K562 (cell line): ENCODE results near the gene PODXL. TPM values are rescaled to one million over a fixed set of nuclear protein-coding genes. Genes with fewer than 3 reads are reported as not detected.

Source experiments
- ATAC-seq: fragments of 200-7000 bp; cut with Tn5 transposase; 3 replicates; pipeline ENCODE4 v1.9.1; 2020; ENCODE audit warnings: moderate library complexity
- BruUV-seq: library from RNA; stranded (reverse); fragments of 400-500 nt; replicated peaks from 2 replicates; lab custom pipeline; 2021; lab: Mats Ljungman, UMichigan
- CTCF ChIA-PET: fragments of 300-600 bp; formaldehyde crosslinking; extraction: SDS; loops from one replicate; lab custom pipeline; 2021; ENCODE audit warnings: low intra/inter-chr PET ratio; lab: Yijun Ruan, JAX
- POLR2A ChIA-PET: fragments of 300-600, 350-650 bp; sonication (Branson Sonifier 250); formaldehyde crosslinking; extraction: SDS; loops from one replicate; lab custom pipeline; 2021; ENCODE audit warnings: antibody characterized with exemption, inconsistent platforms; lab: Yijun Ruan, JAX
- DNase-seq, 4 experiments: peaks; one replicate each; pipeline versions ENCODE4 v3.0.0 to v3.0.0-alpha.2; 2011 to 2018; ENCODE audit warnings: low spot score in 3 of 4, mixed read lengths in 3 of 4; ENCODE audit errors: extremely low read depth in 1 of 4
- FAIRE-seq: peaks from 2 replicates; lab custom pipeline; 2011; peaks lifted over from hg19 to GRCh38; lab: Jason Lieb, UNC
- H2AFZ ChIP-seq: 2 replicates; pipeline ENCODE4 v1.6.0; 2011; ENCODE audit warnings: low read depth, low read length, control low read depth, inconsistent platforms
- H3K27ac ChIP-seq: fragments of 200-600 bp; 3 replicates; pipeline ENCODE4 v1.8.0; 2011; ENCODE audit warnings: low read depth, mild to moderate bottlenecking, control low read depth, inconsistent platforms, low read length, moderate library complexity, mixed read lengths; ENCODE audit errors: extremely low read depth
- H3K27me3 ChIP-seq, 2 experiments: fragments of 300-600 bp in 1 of 2; 2 replicates in 1 of 2; 3 replicates in 1 of 2; pipeline versions ENCODE4 v1.6.0 to v1.8.0; 2011; ENCODE audit warnings: inconsistent platforms in 2 of 2, low read length in 2 of 2, mild to moderate bottlenecking in 1 of 2, mixed read lengths in 1 of 2, moderate library complexity in 1 of 2; ENCODE audit not compliant: control insufficient read depth in 2 of 2, insufficient read depth in 2 of 2
- H3K36me3 ChIP-seq: fragments of 300-600 bp; 3 replicates; pipeline ENCODE4 v1.8.0; 2011; ENCODE audit warnings: mild to moderate bottlenecking, low read length, inconsistent platforms; ENCODE audit not compliant: control insufficient read depth, insufficient read depth
- H3K4me1 ChIP-seq, 2 experiments: fragments of 200-600 bp in 1 of 2; replicated peaks in 1 of 2; 2 replicates in 1 of 2; 3 replicates in 1 of 2; pipeline versions ENCODE4 v1.5.1 to v1.8.0; 2011; ENCODE audit warnings: inconsistent platforms in 2 of 2, low read length in 2 of 2, mild to moderate bottlenecking in 1 of 2, mixed read lengths in 1 of 2, moderate library complexity in 1 of 2; ENCODE audit not compliant: control insufficient read depth in 2 of 2, insufficient read depth in 2 of 2
- H3K4me2 ChIP-seq: 2 replicates; pipeline ENCODE4 v1.6.1; 2011; ENCODE audit warnings: low read length, control low read depth, inconsistent platforms, mixed read lengths; ENCODE audit not compliant: insufficient read depth
- H3K4me3 ChIP-seq: fragments of 200-600 bp; sonication (generic), shearing (Covaris generic); 2 replicates; pipeline ENCODE4 v1.5.1; 2016; ENCODE audit warnings: control low read depth, inconsistent platforms
- H3K79me2 ChIP-seq: fragments of 200-600 bp; 3 replicates; pipeline ENCODE4 v1.8.0; 2011; ENCODE audit warnings: low read length, inconsistent platforms; ENCODE audit not compliant: control insufficient read depth, insufficient read depth
- H3K9ac ChIP-seq, 2 experiments: 2 replicates each; pipeline versions ENCODE4 v1.6.0 to v1.6.1; 2011; ENCODE audit warnings: low read depth in 2 of 2, low read length in 2 of 2, control low read depth in 1 of 2, inconsistent platforms in 1 of 2, mild to moderate bottlenecking in 1 of 2, mixed read lengths in 1 of 2; ENCODE audit not compliant: insufficient read depth in 1 of 2
- H3K9me1 ChIP-seq: one replicate; pipeline ENCODE4 v1.6.0; 2011; ENCODE audit warnings: inconsistent platforms, mild to moderate bottlenecking, low read length, moderate library complexity; ENCODE audit not compliant: control insufficient read depth, insufficient read depth
- H3K9me3 ChIP-seq: replicated peaks from 2 replicates; pipeline ENCODE4 v1.5.1; 2011; ENCODE audit warnings: low read depth, low read length, inconsistent platforms; ENCODE audit not compliant: control insufficient read depth, insufficient read depth
- H4K20me1 ChIP-seq: replicated peaks from 2 replicates; pipeline ENCODE4 v1.6.1; 2011; ENCODE audit warnings: low read length, inconsistent platforms, mixed read lengths; ENCODE audit not compliant: control insufficient read depth, insufficient read depth
- ARNT ChIP-seq, 2 experiments: fragments of 450-650 bp; IDR thresholded peaks; 2 replicates each; pipeline ENCODE4 v1.6.1; 2016; ENCODE audit warnings: mild to moderate bottlenecking in 1 of 2
- CREBBP ChIP-seq: IDR thresholded peaks from one replicate; pipeline ENCODE4 v1.6.1; 2012; ENCODE audit warnings: low read depth, mild to moderate bottlenecking, control low read depth, inconsistent platforms, low read length
- E2F3 ChIP-seq: fragments of 250-450 bp; sonication (Bioruptor Pico); IDR thresholded peaks from 2 replicates; pipeline ENCODE4 v1.4.0; 2020; ENCODE audit warnings: mild to moderate bottlenecking
- ELF4 ChIP-seq: fragments of 450-650 bp; formaldehyde crosslinking; IDR thresholded peaks from 2 replicates; pipeline ENCODE4 v1.4.0; 2022; ENCODE audit warnings: missing genetic modification characterization
- FOS ChIP-seq: IDR thresholded peaks from 3 replicates; pipeline ENCODE4 v1.6.1; 2011; ENCODE audit not compliant: insufficient read length; ENCODE audit errors: extremely low read depth
- FOXK2 ChIP-seq, 2 experiments: fragments of 450-650 bp; IDR thresholded peaks in 1 of 2; conservative IDR thresholded peaks in 1 of 2; 2 replicates each; pipeline ENCODE4 v1.6.1; 2016; ENCODE audit warnings: low read depth in 2 of 2, mild to moderate bottlenecking in 1 of 2
- GABPB2 ChIP-seq: fragments of 250-450 bp; sonication (Bioruptor Pico); conservative IDR thresholded peaks from 2 replicates; pipeline ENCODE4 v1.5.1; 2021; ENCODE audit warnings: mild to moderate bottlenecking
- MEF2D ChIP-seq: conservative IDR thresholded peaks from 2 replicates; pipeline ENCODE4 v1.6.1; 2016; ENCODE audit warnings: low read depth, missing genetic modification characterization, missing compliant biosample characterization
- RB1 ChIP-seq: fragments of 450-650 bp; IDR thresholded peaks from 2 replicates; pipeline ENCODE4 v1.6.1; 2017; ENCODE audit warnings: low read depth, mild to moderate bottlenecking
- RFX5 ChIP-seq: IDR thresholded peaks from 2 replicates; pipeline ENCODE4 v1.6.1; 2011; ENCODE audit warnings: low read depth, mild to moderate bottlenecking, improper control_type of control experiment, low read length
- ZNF253 ChIP-seq: fragments of 250-450 bp; sonication (Bioruptor Pico); conservative IDR thresholded peaks from 2 replicates; pipeline ENCODE4 v1.6.1; 2021; ENCODE audit warnings: mild to moderate bottlenecking
- WGBS: fragments of 100-300 bp; shearing (Covaris generic); methylation state at CpG from one replicate; pipeline ENCODE4 v1.1.6; 2016; ENCODE audit warnings: low coverage, mixed read lengths; ENCODE audit not compliant: insufficient coverage; ENCODE audit errors: missing lambda C conversion rate; 5-methylcytosine and 5-hydroxymethylcytosine counted together
- in situ Hi-C: fragments of 300-500 bp; cut with MboI; formaldehyde crosslinking; loops from 4 replicates; pipeline ENCODE4 v1.15.0; 2018; ENCODE audit warnings: inconsistent platforms, mixed read lengths
- intact Hi-C: fragments of 100-400 bp; cut with micrococcal nuclease; formaldehyde crosslinking; loops from 2 replicates; pipeline ENCODE4 v1.14.2; 2022
- polyA plus RNA-seq, 8 experiments: library from polyadenylated mRNA; depleted of rRNA in 4 of 8; stranded (reverse) in 5 of 8; unstranded in 3 of 8; fragments of >200 nt; fragmentation: Nextera tagmentation in 2 of 8; fragmentation: Illumina TruSeq in 1 of 8; extraction: Ambion mirVana in 2 of 8; extraction: Trizol in 1 of 8; gene quantifications; 2 replicates each; pipeline versions ENCODE4 v1.2.1 to v1.2.3, GENCODE V29; 2011 to 2014; ENCODE audit warnings: inconsistent platforms in 1 of 8, missing spikeins in 1 of 8
- total RNA-seq, 7 experiments: library from RNA; depleted of rRNA in 6 of 7; stranded (reverse); fragments of >200 nt in 6 of 7; fragmentation: Illumina TruSeq in 2 of 7; extraction: Trizol in 2 of 7; gene quantifications; 2 replicates each; pipeline versions ENCODE4 v1.2.1 to v1.2.3, GENCODE V29; 2011 to 2021; ENCODE audit warnings: low replicate concordance in 1 of 7
- TF ChIP-seq, protein P1 (sequence below): fragments of 250-450 bp; sonication (Bioruptor Pico); IDR thresholded peaks from 2 replicates; pipeline ENCODE4 v1.8.0; 2021; ENCODE audit warnings: borderline replicate concordance, mild to moderate bottlenecking, moderate library complexity; ENCODE audit not compliant: poor library complexity, severe bottlenecking
- TF ChIP-seq, protein P2 (sequence below): fragments of 250-450 bp; sonication (Bioruptor Pico); IDR thresholded peaks from 2 replicates; pipeline ENCODE4 v1.8.0; 2022; ENCODE audit warnings: inconsistent platforms

PODXL gene
- total and polyA plus RNA-seq, 9 of the 15 experiments (the other 6 are each of a cell fraction or from before 2014, with no cell fraction given): 0.01 to 0.73 (median 0.07) TPM

DNA sequence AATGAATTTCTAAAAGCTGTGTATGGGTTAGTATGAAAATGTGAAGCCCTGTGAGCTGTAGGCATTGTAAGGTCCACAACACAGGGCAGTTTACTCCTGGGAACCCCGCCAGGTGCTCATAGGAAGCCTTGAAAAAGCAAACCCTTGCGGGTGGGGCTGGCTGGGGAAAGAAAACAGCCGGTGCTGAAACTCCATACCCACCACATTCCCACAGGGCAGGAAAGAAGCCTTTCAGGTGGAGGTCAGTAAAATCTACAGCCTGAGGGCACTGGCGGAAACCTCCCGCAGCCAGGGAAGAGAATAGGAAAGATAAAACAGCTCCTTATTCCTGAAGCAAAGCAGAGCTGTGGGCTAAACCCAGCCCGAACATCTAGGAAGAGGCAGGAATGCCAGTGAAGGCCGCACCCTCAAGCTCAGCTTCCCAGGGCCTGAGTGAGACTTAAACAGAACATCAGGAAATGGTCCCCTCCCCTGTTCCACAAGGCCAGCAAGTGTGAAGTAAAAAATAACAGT is 34.7 kb downstream of the PODXL start:
- FAIRE-seq: no peak
- H3K4me2 ChIP-seq: no peak overlapping the region

More for the DNA sequence above, 34.7 kb downstream of the PODXL start:
- CTCF ChIA-PET: no interaction called here
- Histone ChIP-seq H3K9ac (no peak overlapping the region), H3K27ac (no peak overlapping the region), H3K4me3 (no peak overlapping the region), H4K20me1 (no peaks in the 10 kb centered on the region), H3K36me3 (no peaks in the 10 kb centered on the region), H3K9me1 (no peaks in the 10 kb centered on the region), H3K9me3 (no peaks in the 10 kb centered on the region), H3K4me1 (no peaks in the 10 kb centered on the region), H3K79me2 (no peaks in the 10 kb centered on the region), H2AFZ (no peak overlapping the region), H3K27me3 (peaks cover 44 to 62% of the 10 kb centered on the region in 2 experiments)
- no peak for DNase-seq
- 0% methylated on average over 7 of the region's 7 CpGs for whole genome bisulfite sequencing
- no peak for TF ChIP-seq CREBBP
- TF ChIP-seq, protein P1, sequence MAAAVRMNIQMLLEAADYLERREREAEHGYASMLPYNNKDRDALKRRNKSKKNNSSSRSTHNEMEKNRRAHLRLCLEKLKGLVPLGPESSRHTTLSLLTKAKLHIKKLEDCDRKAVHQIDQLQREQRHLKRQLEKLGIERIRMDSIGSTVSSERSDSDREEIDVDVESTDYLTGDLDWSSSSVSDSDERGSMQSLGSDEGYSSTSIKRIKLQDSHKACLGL: no peak
- TF ChIP-seq, protein P2, sequence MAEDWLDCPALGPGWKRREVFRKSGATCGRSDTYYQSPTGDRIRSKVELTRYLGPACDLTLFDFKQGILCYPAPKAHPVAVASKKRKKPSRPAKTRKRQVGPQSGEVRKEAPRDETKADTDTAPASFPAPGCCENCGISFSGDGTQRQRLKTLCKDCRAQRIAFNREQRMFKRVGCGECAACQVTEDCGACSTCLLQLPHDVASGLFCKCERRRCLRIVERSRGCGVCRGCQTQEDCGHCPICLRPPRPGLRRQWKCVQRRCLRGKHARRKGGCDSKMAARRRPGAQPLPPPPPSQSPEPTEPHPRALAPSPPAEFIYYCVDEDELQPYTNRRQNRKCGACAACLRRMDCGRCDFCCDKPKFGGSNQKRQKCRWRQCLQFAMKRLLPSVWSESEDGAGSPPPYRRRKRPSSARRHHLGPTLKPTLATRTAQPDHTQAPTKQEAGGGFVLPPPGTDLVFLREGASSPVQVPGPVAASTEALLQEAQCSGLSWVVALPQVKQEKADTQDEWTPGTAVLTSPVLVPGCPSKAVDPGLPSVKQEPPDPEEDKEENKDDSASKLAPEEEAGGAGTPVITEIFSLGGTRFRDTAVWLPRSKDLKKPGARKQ (CRISPR knock-in tag): no peak
- no peak for TF ChIP-seq ELF4 (CRISPR knock-in tag)
- TF ChIP-seq RB1: no peak
- no peak for TF ChIP-seq MEF2D
- TF ChIP-seq RFX5: no peak
- TF ChIP-seq E2F3: no peak
- no peak for TF ChIP-seq GABPB2 (CRISPR knock-in tag)
- TF ChIP-seq ZNF253: no peak
- no peak for TF ChIP-seq FOS
- no peak for TF ChIP-seq ARNT (IDR thresholded peaks at IDR 0.05)
- TF ChIP-seq FOXK2 (conservative IDR thresholded peaks at IDR 0.05 in 1 of 2, IDR thresholded peaks at IDR 0.05 in 1 of 2; ENCODE audit: low read depth in 2 of 2): no peak
- POLR2A ChIA-PET: interaction anchor here (0.7 kb wide), 1 partner anchor 12 kb away, joined by 4 read pairs; no protein-coding TSS in a partner anchor
- in situ Hi-C loops (no loop called here), intact Hi-C loops (no loop called here)
- BruUV-seq: no TSS peak
- no peak; the same call in 2 of the 3 replicates for ATAC-seq
